IMR-90 (cell line): Measurements from ENCODE around the gene RDH16. TPM values are rescaled to one million over a fixed set of nuclear protein-coding genes. Genes with fewer than 3 reads are reported as not detected.

Experiments used
- ATAC-seq: fragments of 200-7000 bp; cut with Tn5 transposase; 2 replicates; pipeline ENCODE4 v1.9.1; 2020; ENCODE audit warnings: low read depth, mild to moderate bottlenecking, moderate library complexity
- BruUV-seq: library from RNA; stranded (reverse); fragments of 400-500 nt; replicated peaks from 2 replicates; lab custom pipeline; 2021; lab: Mats Ljungman, UMichigan
- CTCF ChIA-PET: fragments of 300-600 bp; formaldehyde crosslinking; extraction: SDS; loops from one replicate; lab custom pipeline; 2021; ENCODE audit warnings: antibody characterized with exemption; lab: Yijun Ruan, JAX
- POLR2A ChIA-PET: fragments of 300-600 bp; sonication (Branson Sonifier 250); formaldehyde crosslinking; loops from one replicate; lab custom pipeline; 2022; ENCODE audit warnings: antibody characterized with exemption; ENCODE audit not compliant: unreplicated experiment; lab: Charles Lee
- DNase-seq: peaks from one replicate; pipeline ENCODE4 v3.0.0; 2013
- H2AFZ ChIP-seq: replicated peaks from 2 replicates; pipeline ENCODE3; 2013; ENCODE audit warnings: low read length, mild to moderate bottlenecking; ENCODE audit not compliant: poor library complexity
- H2AK5ac ChIP-seq: 2 replicates; pipeline ENCODE4 v1.6.1; 2013; ENCODE audit warnings: low read depth, low read length, inconsistent platforms
- H2AK9ac ChIP-seq: replicated peaks from 2 replicates; pipeline ENCODE3; 2013; ENCODE audit warnings: mild to moderate bottlenecking, low read depth, low read length, moderate library complexity; ENCODE audit not compliant: poor library complexity
- H2BK120ac ChIP-seq: 2 replicates; pipeline ENCODE4 v1.6.1; 2013; ENCODE audit warnings: low read depth, low read length, inconsistent platforms
- H2BK15ac ChIP-seq: 3 replicates; pipeline ENCODE4 v1.6.1; 2013; ENCODE audit warnings: low read depth, low read length, inconsistent platforms
- H2BK20ac ChIP-seq: 2 replicates; pipeline ENCODE4 v1.6.1; 2013; ENCODE audit warnings: low read depth, mild to moderate bottlenecking, inconsistent platforms, low read length, moderate library complexity
- H2BK5ac ChIP-seq: 2 replicates; pipeline ENCODE4 v1.6.1; 2013; ENCODE audit warnings: mild to moderate bottlenecking, low read depth, low read length, inconsistent platforms; ENCODE audit not compliant: poor library complexity, severe bottlenecking
- H3K14ac ChIP-seq: replicated peaks from 2 replicates; pipeline ENCODE4 v1.6.1; 2013; ENCODE audit warnings: low read depth, low read length, inconsistent platforms
- H3K18ac ChIP-seq: 2 replicates; pipeline ENCODE4 v1.6.1; 2013; ENCODE audit warnings: low read depth, low read length, control low read depth
- H3K23ac ChIP-seq: 2 replicates; pipeline ENCODE4 v1.6.1; 2013; ENCODE audit warnings: low read depth, low read length, inconsistent platforms
- H3K27ac ChIP-seq: 2 replicates; pipeline ENCODE4 v1.5.1; 2013; ENCODE audit warnings: mild to moderate bottlenecking, control low read depth, low read length; ENCODE audit not compliant: insufficient read depth
- H3K27me3 ChIP-seq: 2 replicates; pipeline ENCODE4 v1.6.1; 2013; ENCODE audit warnings: low read length; ENCODE audit not compliant: control insufficient read depth, insufficient read depth
- H3K36me3 ChIP-seq: 2 replicates; pipeline ENCODE4 v1.6.1; 2013; ENCODE audit warnings: low read length, mixed read lengths; ENCODE audit not compliant: control insufficient read depth, insufficient read depth
- H3K4ac ChIP-seq: 2 replicates; pipeline ENCODE4 v1.6.1; 2013; ENCODE audit warnings: low read depth, low read length, inconsistent platforms
- H3K4me1 ChIP-seq: 2 replicates; pipeline ENCODE4 v1.6.1; 2013; ENCODE audit warnings: low read length, mixed read lengths; ENCODE audit not compliant: control insufficient read depth, insufficient read depth
- H3K4me2 ChIP-seq: 2 replicates; pipeline ENCODE4 v1.6.1; 2013; ENCODE audit warnings: low read depth, mild to moderate bottlenecking, control low read depth, low read length, moderate library complexity
- H3K4me3 ChIP-seq: 2 replicates; pipeline ENCODE4 v1.5.1; 2013; ENCODE audit warnings: low read depth, mild to moderate bottlenecking, control low read depth, low read length, moderate library complexity; ENCODE audit not compliant: insufficient read depth
- H3K56ac ChIP-seq: 2 replicates; pipeline ENCODE4 v1.6.1; 2013; ENCODE audit warnings: low read length, inconsistent platforms; ENCODE audit not compliant: insufficient read depth; ENCODE audit errors: extremely low read depth
- H3K79me1 ChIP-seq, 2 experiments: 2 replicates each; pipeline ENCODE4 v1.6.1; 2013; ENCODE audit warnings: low read length in 2 of 2, inconsistent platforms in 1 of 2, low read depth in 1 of 2
- H3K9ac ChIP-seq: 2 replicates; pipeline ENCODE4 v1.6.1; 2013; ENCODE audit warnings: low read depth, low read length, control low read depth
- H3K9me1 ChIP-seq: 2 replicates; pipeline ENCODE4 v1.6.1; 2013; ENCODE audit warnings: low read length, inconsistent platforms; ENCODE audit not compliant: insufficient read depth
- H3K9me3 ChIP-seq: 2 replicates; pipeline ENCODE4 v1.6.1; 2013; ENCODE audit warnings: low read length; ENCODE audit not compliant: control insufficient read depth, insufficient read depth
- H4K20me1 ChIP-seq: 2 replicates; pipeline ENCODE4 v1.6.1; 2013; ENCODE audit warnings: low read length, inconsistent platforms; ENCODE audit not compliant: insufficient read depth
- H4K5ac ChIP-seq: 2 replicates; pipeline ENCODE4 v1.6.1; 2013; ENCODE audit warnings: mild to moderate bottlenecking, low read depth, low read length, control low read depth
- H4K8ac ChIP-seq, 2 experiments: 2 replicates each; pipeline ENCODE4 v1.6.1; 2013; ENCODE audit warnings: low read depth in 2 of 2, low read length in 2 of 2, control low read depth in 1 of 2, inconsistent platforms in 1 of 2
- H4K91ac ChIP-seq: 2 replicates; pipeline ENCODE4 v1.6.1; 2013; ENCODE audit warnings: low read depth, low read length, inconsistent platforms; ENCODE audit not compliant: insufficient read depth
- BHLHE40 ChIP-seq: fragments of 150-350 bp; IDR thresholded peaks from 2 replicates; pipeline ENCODE4 v1.6.1; 2016; ENCODE audit warnings: mild to moderate bottlenecking, low read depth, low read length
- CHD1 ChIP-seq: IDR thresholded peaks from 2 replicates; pipeline ENCODE4 v1.6.1; 2012; ENCODE audit warnings: low read depth, low read length, improper control_type of control experiment
- FOS ChIP-seq: fragments of 150-350 bp; IDR thresholded peaks from 2 replicates; pipeline ENCODE4 v1.6.1; 2016; ENCODE audit warnings: low read depth, low read length
- MAFK ChIP-seq: IDR thresholded peaks from 2 replicates; pipeline ENCODE4 v1.6.1; 2012; ENCODE audit warnings: low read depth, low read length, improper control_type of control experiment
- MAZ ChIP-seq: IDR thresholded peaks from 2 replicates; pipeline ENCODE4 v1.6.1; 2012; ENCODE audit warnings: low read depth, mild to moderate bottlenecking, low read length, improper control_type of control experiment, moderate library complexity, borderline replicate concordance
- MXI1 ChIP-seq: IDR thresholded peaks from 2 replicates; pipeline ENCODE4 v1.6.1; 2012; ENCODE audit warnings: low read depth, mild to moderate bottlenecking, low read length, moderate library complexity, borderline replicate concordance
- NFE2L2 ChIP-seq: fragments of 150-350 bp; IDR thresholded peaks from 2 replicates; pipeline ENCODE4 v1.6.1; 2016; ENCODE audit warnings: low read depth, mild to moderate bottlenecking, low read length
- POLR2A ChIP-seq: IDR thresholded peaks from 2 replicates; pipeline ENCODE4 v1.6.1; 2012; ENCODE audit warnings: mild to moderate bottlenecking, low read depth, low read length
- RAD21 ChIP-seq: IDR thresholded peaks from 2 replicates; pipeline ENCODE4 v1.6.1; 2012; ENCODE audit warnings: low read length, improper control_type of control experiment
- RCOR1 ChIP-seq: IDR thresholded peaks from 2 replicates; pipeline ENCODE4 v1.6.1; 2012; ENCODE audit warnings: mild to moderate bottlenecking, low read length, improper control_type of control experiment; ENCODE audit not compliant: insufficient replicate concordance
- RFX5 ChIP-seq: IDR thresholded peaks from 2 replicates; pipeline ENCODE4 v1.8.0; 2012; ENCODE audit warnings: low read depth, mild to moderate bottlenecking, low read length, moderate library complexity
- SMC3 ChIP-seq: fragments of 150-350 bp; IDR thresholded peaks from 2 replicates; pipeline ENCODE4 v1.6.1; 2016; ENCODE audit warnings: low read depth, mild to moderate bottlenecking, antibody characterized with exemption, low read length, moderate library complexity
- WGBS, 2 experiments: methylation state at CpG; one replicate each; pipeline versions ENCODE4 v1.1.5 to v1.1.7; 2013; ENCODE audit warnings: missing lambda C conversion rate in 2 of 2; ENCODE audit not compliant: insufficient read length in 1 of 2; ENCODE audit errors: extremely low coverage in 2 of 2; 5-methylcytosine and 5-hydroxymethylcytosine counted together
- dilution Hi-C: fragments of 300-500 bp; cut with HindIII; formaldehyde crosslinking; loops from one replicate; pipeline ENCODE4 v1.14.3; 2018; ENCODE audit warnings: low sequenced_read_pairs; ENCODE audit not compliant: unreplicated experiment
- in situ Hi-C: fragments of 300-500 bp; cut with MboI; formaldehyde crosslinking; loops from 3 replicates; pipeline ENCODE4 v1.14.3; 2019; ENCODE audit warnings: low sequenced_read_pairs, inconsistent platforms, mixed read lengths
- intact Hi-C: fragments of 100-400 bp; cut with micrococcal nuclease; formaldehyde crosslinking; loops from 2 replicates; pipeline ENCODE4 v1.10.0; 2022
- polyA plus RNA-seq, 3 experiments: library from polyadenylated mRNA; depleted of rRNA; stranded (reverse); fragments of >200 nt; gene quantifications; 2 replicates each; pipeline ENCODE4 v1.2.3, GENCODE V29; 2012; ENCODE audit warnings: low replicate concordance in 1 of 3
- total RNA-seq: library from RNA; depleted of rRNA; stranded (reverse); fragments of >200 nt; gene quantifications from 2 replicates; pipeline ENCODE4 v1.2.3, GENCODE V29; 2012
- TF ChIP-seq, protein P1 (sequence below): fragments of 150-350 bp; IDR thresholded peaks from 2 replicates; pipeline ENCODE4 v1.6.1; 2016; ENCODE audit warnings: low read depth, mild to moderate bottlenecking, low read length, moderate library complexity, borderline replicate concordance
- TF ChIP-seq, protein P2 (sequence below): fragments of 150-350 bp; IDR thresholded peaks from 2 replicates; pipeline ENCODE4 v1.6.1; 2017; ENCODE audit warnings: mild to moderate bottlenecking, antibody characterized with exemption, low read length, low read depth

The RDH16 gene
- total and polyA plus RNA-seq, 2 of the 4 experiments (the other 2 are of a cell fraction) = not detected

DNA sequence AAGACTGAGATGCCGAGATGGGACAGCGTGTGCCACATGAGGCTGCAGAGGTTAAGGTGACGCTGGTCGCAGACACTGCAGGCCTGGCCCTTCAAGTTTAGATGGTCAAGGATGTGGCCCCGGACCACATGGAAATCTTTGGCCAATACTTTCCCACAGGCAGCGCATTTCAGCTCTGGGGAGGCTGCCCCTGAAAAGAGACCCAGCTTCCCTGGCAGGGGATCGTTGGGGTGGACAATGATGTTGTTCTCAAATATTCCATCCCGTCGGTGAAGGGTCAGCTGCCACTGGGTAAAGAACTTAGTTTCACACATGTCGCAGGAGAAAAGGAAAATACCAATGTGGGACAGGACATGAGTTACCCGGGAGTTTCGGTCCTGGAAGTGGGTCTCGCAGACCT is 46.0 kb upstream of the RDH16 start:
- Histone ChIP-seq H2BK15ac (no peak overlapping the region), H3K9me3 (no peaks in the 10 kb centered on the region), H3K79me1 (peaks cover 34 to 77% of the 10 kb centered on the region in 2 experiments), H3K18ac (no peak overlapping the region), H2AK9ac (no peak overlapping the region), H3K36me3 (peaks cover 43% of the 10 kb centered on the region), H3K4me3 (no peak overlapping the region), H3K27ac (no peak overlapping the region), H4K91ac (no peak overlapping the region), H3K14ac (no peak overlapping the region), H2BK120ac (no peak overlapping the region), H3K9me1 (peaks cover 9% of the 10 kb centered on the region; the same call in 1 of the 2 replicates), H3K9ac (no peak overlapping the region), H3K4me1 (peaks cover 8% of the 10 kb centered on the region), H4K8ac (no peak overlapping the region), H4K5ac (no peak overlapping the region), H3K27me3 (no peaks in the 10 kb centered on the region), H2AFZ (peak overlapping the region; percentile 33), H3K4me2 (no peak overlapping the region), H3K23ac (no peak overlapping the region), H3K56ac (no peak overlapping the region), H4K20me1 (peaks cover 37% of the 10 kb centered on the region), H2AK5ac (no peak overlapping the region), H2BK20ac (no peak overlapping the region), H3K4ac (no peak overlapping the region), H2BK5ac (no peak overlapping the region)
- CTCF ChIA-PET = no interaction called here
- 97% methylated on average over 8 of the region's 13 CpGs; no CpG with 5 or more reads in 1 of the 2 experiments for WGBS, 2 experiments
- intact Hi-C loops = loop anchor here (5.0 to 10.0 kb wide), 2 partner anchors 161 to 359 kb away; partner anchors contain the start of gene ATP5F1B
- DNase-seq (no peak), ATAC-seq (no peak)
- in situ Hi-C loops = loop anchor here (10.0 kb wide), 1 partner anchor 369 kb away; the partner anchor contains the start of gene BAZ2A
- POLR2A ChIA-PET = no interaction called here
- dilution Hi-C loops = no loop called here
- TF ChIP-seq RAD21 (no peak), CHD1 (no peak), RFX5 (no peak), NFE2L2 (no peak), MXI1 (no peak), SMC3 (no peak), MAZ (no peak), FOS (no peak), POLR2A (no peak), BHLHE40 (no peak), RCOR1 (no peak), MAFK (no peak)
- TF ChIP-seq, protein P1, sequence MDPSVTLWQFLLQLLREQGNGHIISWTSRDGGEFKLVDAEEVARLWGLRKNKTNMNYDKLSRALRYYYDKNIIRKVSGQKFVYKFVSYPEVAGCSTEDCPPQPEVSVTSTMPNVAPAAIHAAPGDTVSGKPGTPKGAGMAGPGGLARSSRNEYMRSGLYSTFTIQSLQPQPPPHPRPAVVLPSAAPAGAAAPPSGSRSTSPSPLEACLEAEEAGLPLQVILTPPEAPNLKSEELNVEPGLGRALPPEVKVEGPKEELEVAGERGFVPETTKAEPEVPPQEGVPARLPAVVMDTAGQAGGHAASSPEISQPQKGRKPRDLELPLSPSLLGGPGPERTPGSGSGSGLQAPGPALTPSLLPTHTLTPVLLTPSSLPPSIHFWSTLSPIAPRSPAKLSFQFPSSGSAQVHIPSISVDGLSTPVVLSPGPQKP = no peak
- TF ChIP-seq, protein P2, sequence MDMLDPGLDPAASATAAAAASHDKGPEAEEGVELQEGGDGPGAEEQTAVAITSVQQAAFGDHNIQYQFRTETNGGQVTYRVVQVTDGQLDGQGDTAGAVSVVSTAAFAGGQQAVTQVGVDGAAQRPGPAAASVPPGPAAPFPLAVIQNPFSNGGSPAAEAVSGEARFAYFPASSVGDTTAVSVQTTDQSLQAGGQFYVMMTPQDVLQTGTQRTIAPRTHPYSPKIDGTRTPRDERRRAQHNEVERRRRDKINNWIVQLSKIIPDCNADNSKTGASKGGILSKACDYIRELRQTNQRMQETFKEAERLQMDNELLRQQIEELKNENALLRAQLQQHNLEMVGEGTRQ = no peak
- BruUV-seq = no TSS peak
